Liver (tissue), 9 donors: Measurements from ENCODE around the gene BCLAF1. TPM values are rescaled to one million over a fixed set of nuclear protein-coding genes. Genes with fewer than 3 reads are reported as not detected.

Experiments
- DNase-seq: peaks from one replicate; pipeline ENCODE4 v3.0.0-alpha.2; 2017; ENCODE audit warnings: low spot score
- H3K27ac ChIP-seq, 2 donors: one replicate each; pipeline ENCODE4 v1.7.0; 2013; ENCODE audit warnings: inconsistent platforms in 2 of 2, low read length in 2 of 2, control low read depth in 1 of 2, low read depth in 1 of 2, mild to moderate bottlenecking in 1 of 2
- H3K27me3 ChIP-seq, 4 donors: one replicate each; pipeline versions ENCODE4 v1.6.1 to v1.7.0; 2013; ENCODE audit warnings: low read length in 3 of 4, inconsistent platforms in 1 of 4, mild to moderate bottlenecking in 1 of 4, moderate library complexity in 1 of 4; ENCODE audit not compliant: control insufficient read depth in 4 of 4, insufficient read depth in 4 of 4
- H3K36me3 ChIP-seq, 4 donors: one replicate each; pipeline versions ENCODE4 v1.6.1 to v1.7.0; 2013; ENCODE audit warnings: low read length in 3 of 4, mild to moderate bottlenecking in 3 of 4, low read depth in 1 of 4, moderate library complexity in 1 of 4; ENCODE audit not compliant: control insufficient read depth in 4 of 4, insufficient read depth in 3 of 4
- H3K4me1 ChIP-seq, 4 donors: one replicate each; pipeline versions ENCODE4 v1.6.1 to v1.7.0; 2013; ENCODE audit warnings: low read length in 3 of 4, mild to moderate bottlenecking in 3 of 4, moderate library complexity in 1 of 4; ENCODE audit not compliant: control insufficient read depth in 4 of 4, insufficient read depth in 4 of 4
- H3K4me3 ChIP-seq, 3 donors: one replicate each; pipeline versions ENCODE4 v1.6.1 to v1.7.0; 2013; ENCODE audit warnings: low read length in 3 of 3, control low read depth in 1 of 3, low read depth in 1 of 3, mild to moderate bottlenecking in 1 of 3
- H3K9ac ChIP-seq, 2 donors: one replicate each; pipeline ENCODE4 v1.7.0; 2013; ENCODE audit warnings: low read length in 2 of 2, mild to moderate bottlenecking in 2 of 2, moderate library complexity in 2 of 2, control low read depth in 1 of 2, low read depth in 1 of 2
- H3K9me3 ChIP-seq, 4 donors: one replicate each; pipeline versions ENCODE4 v1.6.1 to v1.7.0; 2013; ENCODE audit warnings: low read length in 3 of 4; ENCODE audit not compliant: control insufficient read depth in 4 of 4
- ATF3 ChIP-seq: IDR thresholded peaks from 2 replicates; pipeline ENCODE4 v1.6.1; 2016; ENCODE audit warnings: antibody characterized with exemption
- CTCF ChIP-seq: fragments of 150-350 bp; IDR thresholded peaks from 2 replicates; pipeline ENCODE4 v1.5.1; 2017; ENCODE audit warnings: improper control_type of control experiment, low read depth, low read length; ENCODE audit not compliant: missing input control
- EGR1 ChIP-seq, 2 donors: IDR thresholded peaks; 2 replicates each; pipeline ENCODE4 v1.6.1; 2016 to 2018; ENCODE audit warnings: antibody characterized with exemption in 2 of 2, low read depth in 2 of 2
- FOXA1 ChIP-seq: IDR thresholded peaks from 2 replicates; pipeline ENCODE4 v1.6.1; 2016; ENCODE audit warnings: antibody characterized with exemption
- FOXA2 ChIP-seq: IDR thresholded peaks from 2 replicates; pipeline ENCODE4 v1.6.1; 2016; ENCODE audit warnings: antibody characterized with exemption
- GABPA ChIP-seq, 2 donors: IDR thresholded peaks in 1 of 2; conservative IDR thresholded peaks in 1 of 2; 2 replicates each; pipeline ENCODE4 v1.6.1; 2016; ENCODE audit warnings: antibody characterized with exemption in 2 of 2, mild to moderate bottlenecking in 1 of 2, moderate library complexity in 1 of 2
- HNF4A ChIP-seq, 2 donors: conservative IDR thresholded peaks; 2 replicates each; pipeline ENCODE4 v1.6.1; 2016; ENCODE audit warnings: antibody characterized with exemption in 2 of 2, mild to moderate bottlenecking in 2 of 2
- HNF4G ChIP-seq: IDR thresholded peaks from 2 replicates; pipeline ENCODE4 v1.6.1; 2016; ENCODE audit warnings: antibody characterized with exemption
- JUND ChIP-seq, 2 donors: IDR thresholded peaks; 2 replicates each; pipeline ENCODE4 v1.6.1; 2016; ENCODE audit warnings: antibody characterized with exemption in 2 of 2
- NR2F2 ChIP-seq: IDR thresholded peaks from 2 replicates; pipeline ENCODE4 v1.6.1; 2016; ENCODE audit warnings: antibody characterized with exemption
- RAD21 ChIP-seq, 2 donors: IDR thresholded peaks; 2 replicates each; pipeline ENCODE4 v1.6.1; 2016; ENCODE audit warnings: antibody characterized with exemption in 2 of 2, mild to moderate bottlenecking in 2 of 2
- REST ChIP-seq: IDR thresholded peaks from 2 replicates; pipeline ENCODE4 v1.6.1; 2016; ENCODE audit warnings: antibody characterized with exemption, mild to moderate bottlenecking
- RXRA ChIP-seq, 2 donors: IDR thresholded peaks; 2 replicates each; pipeline ENCODE4 v1.6.1; 2017 to 2018; ENCODE audit warnings: antibody characterized with exemption in 2 of 2, mild to moderate bottlenecking in 1 of 2
- SP1 ChIP-seq: IDR thresholded peaks from 2 replicates; pipeline ENCODE4 v1.6.1; 2018; ENCODE audit warnings: antibody characterized with exemption, mild to moderate bottlenecking
- TAF1 ChIP-seq: conservative IDR thresholded peaks from 2 replicates; pipeline ENCODE4 v1.6.1; 2016; ENCODE audit warnings: antibody characterized with exemption, mild to moderate bottlenecking
- YY1 ChIP-seq: IDR thresholded peaks from 2 replicates; pipeline ENCODE4 v1.6.1; 2016; ENCODE audit warnings: antibody characterized with exemption, mild to moderate bottlenecking
- ZBTB33 ChIP-seq: IDR thresholded peaks from 2 replicates; pipeline ENCODE4 v1.6.1; 2016; ENCODE audit warnings: antibody characterized with exemption
- WGBS: extraction: QIAGEN DNeasy Blood & Tissue Kit; methylation state at CpG from one replicate; pipeline ENCODE4 v1.1.7; 2013; 5-methylcytosine and 5-hydroxymethylcytosine counted together
- polyA plus RNA-seq, 2 donors: library from polyadenylated mRNA; stranded (reverse) in 1 of 2; unstranded in 1 of 2; fragments of 200-250 nt in 1 of 2; fragments of >200 nt in 1 of 2; fragmentation: Nextera tagmentation in 1 of 2; extraction: Ambion mirVana in 1 of 2; gene quantifications; one replicate each; pipeline versions ENCODE4 v1.2.1 to v1.2.3, GENCODE V29; 2013 to 2015
- total RNA-seq, 2 donors: library from RNA; depleted of rRNA; stranded (reverse); fragments of >200 nt; gene quantifications; one replicate each; pipeline ENCODE4 v1.2.3, GENCODE V29; 2014
- TF ChIP-seq, protein P1 (sequence below): IDR thresholded peaks from 2 replicates; pipeline ENCODE4 v1.6.1; 2016; ENCODE audit warnings: antibody characterized with exemption
- donor health status: healthy.
- donor health status: healthy.
- donor health status: healthy.
- donor health status: healthy.
- donor health status: healthy.

BCLAF1 gene
- total and polyA plus RNA-seq, 4 donors: 11.7 to 60.5 (median 38.0) TPM

- Histone ChIP-seq H3K36me3 (peaks cover 0 to 9% (median 3%) of the 10 kb centered on the region in 4 donors), H3K4me3 (no peak overlapping the region), H3K27ac (no peak overlapping the region), H3K9me3 (no peaks in the 10 kb centered on the region), H3K9ac (no peak overlapping the region), H3K27me3 (no peaks in the 10 kb centered on the region), H3K4me1 (peaks cover 15 to 58% (median 41%) of the 10 kb centered on the region in 4 donors)
- DNase-seq: no peak
- TF ChIP-seq FOXA1: no peak
- no peak for TF ChIP-seq CTCF
- TF ChIP-seq YY1: no peak
- no peak for TF ChIP-seq TAF1
- TF ChIP-seq REST: no peak
- TF ChIP-seq HNF4A (conservative IDR thresholded peaks at IDR 0.05): no peak
- TF ChIP-seq ZBTB33: no peak
- TF ChIP-seq EGR1 (IDR thresholded peaks at IDR 0.05; ENCODE audit: low read depth in 2 of 2): no peak
- TF ChIP-seq HNF4G: no peak
- no peak for TF ChIP-seq GABPA (IDR thresholded peaks at IDR 0.05 in 1 of 2, conservative IDR thresholded peaks at IDR 0.05 in 1 of 2)
- TF ChIP-seq ATF3: no peak
- no peak for TF ChIP-seq RXRA (IDR thresholded peaks at IDR 0.05)
- TF ChIP-seq NR2F2: no peak
- TF ChIP-seq SP1: no peak
- TF ChIP-seq JUND (IDR thresholded peaks at IDR 0.05): no peak
- TF ChIP-seq, protein P1, sequence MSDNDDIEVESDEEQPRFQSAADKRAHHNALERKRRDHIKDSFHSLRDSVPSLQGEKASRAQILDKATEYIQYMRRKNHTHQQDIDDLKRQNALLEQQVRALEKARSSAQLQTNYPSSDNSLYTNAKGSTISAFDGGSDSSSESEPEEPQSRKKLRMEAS: no peak
- TF ChIP-seq RAD21 (IDR thresholded peaks at IDR 0.05): no peak
- no peak for TF ChIP-seq FOXA2
- WGBS: 74% methylated on average over 4 of the region's 4 CpGs
Observed at GRCh38 chr6:136282906-136283305, 6.7 kb downstream of the BCLAF1 start.
